ENCODE results near the gene MYEF2. TPM values are rescaled to one million over a fixed set of nuclear protein-coding genes. Genes with fewer than 3 reads are reported as not detected.

MYEF2 gene
- total and polyA plus RNA-seq, 2 donors (not counting 3 experiments of a cell fraction or from before 2014, with no cell fraction given) = 11.6 to 54.8 TPM

DNA sequence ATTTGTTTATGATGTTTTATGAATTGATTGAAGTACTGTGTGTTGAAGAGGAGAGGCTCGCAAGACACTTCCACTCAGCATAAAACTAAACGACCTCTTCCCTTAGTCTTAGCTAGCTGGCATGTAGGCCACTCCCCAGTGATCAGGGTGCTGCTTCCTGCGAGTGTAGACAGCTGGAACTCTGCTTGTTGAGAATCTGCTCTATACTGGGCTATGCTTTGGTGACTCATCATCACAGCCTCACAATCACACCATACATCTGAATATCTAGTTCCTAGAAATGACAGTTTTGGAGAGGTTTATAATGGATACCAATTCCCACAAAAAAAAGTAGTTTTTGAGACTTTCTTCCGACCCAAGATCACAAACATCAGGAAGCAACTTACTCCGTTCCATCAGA, 58.8 kb downstream of the MYEF2 start:
- intact Hi-C loops (cut with micrococcal nuclease) = no loop called here
- Histone ChIP-seq H3K9me3 (replicated peaks; ENCODE audit: control insufficient read depth, insufficient read depth, low read length) (no peaks in the 10 kb centered on the region), H4K20me1 (replicated peaks; ENCODE audit: control insufficient read depth, extremely low read depth, insufficient read depth, low read length) (no peaks in the 10 kb centered on the region), H3K4me1 (ENCODE audit: control insufficient read depth, extremely low read depth, insufficient read depth, low read length) (no peaks in the 10 kb centered on the region), H3K27ac (ENCODE audit: insufficient read depth, low read depth, low read length) (no peak overlapping the region), H3K79me2 (ENCODE audit: control insufficient read depth, insufficient read depth, low read length) (no peaks in the 10 kb centered on the region), H3K4me2 (ENCODE audit: insufficient read depth, low read length) (no peak overlapping the region), H3K36me3 (ENCODE audit: control insufficient read depth in 2 of 2, extremely low read depth in 1 of 2, insufficient read depth in 2 of 2, low read length in 2 of 2) (no peaks in the 10 kb centered on the region), H3K4me3 (replicated peaks in 1 of 3; ENCODE audit: insufficient read depth in 1 of 3, low read depth in 1 of 3, low read length in 3 of 3) (no peak overlapping the region), H3K9me1 (replicated peaks; ENCODE audit: control insufficient read depth, extremely low read depth, insufficient read depth, low read length) (no peaks in the 10 kb centered on the region), H3K27me3 (ENCODE audit: control insufficient read depth in 2 of 2, insufficient read depth in 2 of 2, low read length in 2 of 2) (no peaks in the 10 kb centered on the region), H3K9ac (replicated peaks; ENCODE audit: extremely low read depth, insufficient read depth, low read length) (no peak overlapping the region), H2AFZ (ENCODE audit: low read depth, low read length) (no peak overlapping the region)
- DNase-seq (ENCODE audit: low read depth, low spot score) = no peak
- no TSS peak for BruUV-seq (replicated peaks)
- ChIA-PET CTCF (no interaction called here), POLR2A (interaction anchor here (0.6 kb wide), 1 partner anchor 327 kb away, joined by 3 read pairs; no protein-coding TSS in a partner anchor)
- TF ChIP-seq POLR2AphosphoS5 (IDR thresholded peaks at IDR 0.05; ENCODE audit: insufficient read depth, low read depth, low read length) (no peak), MYC (IDR thresholded peaks at IDR 0.05; ENCODE audit: low read depth, low read length) (no peak), FOS (IDR thresholded peaks at IDR 0.05; ENCODE audit: borderline replicate concordance, insufficient read depth, low read length) (peak; percentile 48), EZH2 (IDR thresholded peaks at IDR 0.05; ENCODE audit: borderline replicate concordance, low read depth, low read length, severe bottlenecking) (no peak)
- TF ChIP-seq, protein P1, sequence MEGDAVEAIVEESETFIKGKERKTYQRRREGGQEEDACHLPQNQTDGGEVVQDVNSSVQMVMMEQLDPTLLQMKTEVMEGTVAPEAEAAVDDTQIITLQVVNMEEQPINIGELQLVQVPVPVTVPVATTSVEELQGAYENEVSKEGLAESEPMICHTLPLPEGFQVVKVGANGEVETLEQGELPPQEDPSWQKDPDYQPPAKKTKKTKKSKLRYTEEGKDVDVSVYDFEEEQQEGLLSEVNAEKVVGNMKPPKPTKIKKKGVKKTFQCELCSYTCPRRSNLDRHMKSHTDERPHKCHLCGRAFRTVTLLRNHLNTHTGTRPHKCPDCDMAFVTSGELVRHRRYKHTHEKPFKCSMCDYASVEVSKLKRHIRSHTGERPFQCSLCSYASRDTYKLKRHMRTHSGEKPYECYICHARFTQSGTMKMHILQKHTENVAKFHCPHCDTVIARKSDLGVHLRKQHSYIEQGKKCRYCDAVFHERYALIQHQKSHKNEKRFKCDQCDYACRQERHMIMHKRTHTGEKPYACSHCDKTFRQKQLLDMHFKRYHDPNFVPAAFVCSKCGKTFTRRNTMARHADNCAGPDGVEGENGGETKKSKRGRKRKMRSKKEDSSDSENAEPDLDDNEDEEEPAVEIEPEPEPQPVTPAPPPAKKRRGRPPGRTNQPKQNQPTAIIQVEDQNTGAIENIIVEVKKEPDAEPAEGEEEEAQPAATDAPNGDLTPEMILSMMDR (IDR thresholded peaks at IDR 0.05; ENCODE audit: extremely low read depth in 1 of 2, insufficient read depth in 1 of 2, low read depth in 1 of 2, low read length in 2 of 2) = no peak
- dilution Hi-C loops (cut with MboI; ENCODE audit: extremely low pct_ligation_motif_present, low sequenced_read_pairs) = no loop called here
- peak; percentile 18 for FAIRE-seq

DNA sequence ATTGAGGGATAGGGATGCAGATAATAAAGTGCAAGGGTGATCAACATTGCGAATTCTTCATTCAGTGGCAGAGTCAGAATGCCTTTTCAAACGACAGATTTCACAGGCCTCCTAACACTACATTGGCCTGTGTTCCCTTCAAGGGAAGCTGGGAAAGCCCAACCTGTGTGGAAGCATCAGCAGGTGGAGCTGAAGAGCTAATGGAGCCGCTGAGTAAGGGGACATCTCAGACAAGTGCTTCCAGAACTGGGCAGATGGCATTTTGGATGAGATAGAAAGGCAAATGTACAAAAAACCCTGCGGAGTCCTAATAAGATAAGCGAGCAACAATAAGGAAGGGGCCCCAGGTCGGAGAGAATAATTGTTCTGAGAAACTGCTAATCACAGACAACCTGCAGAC, 65.9 kb downstream of the MYEF2 start:
- intact Hi-C loops (cut with micrococcal nuclease) (loop anchor here (1.0 kb wide), 2 partner anchors 138 to 173 kb away; no protein-coding TSS in a partner anchor), dilution Hi-C loops (cut with MboI; ENCODE audit: extremely low pct_ligation_motif_present, low sequenced_read_pairs) (no loop called here)
- Histone ChIP-seq H3K79me2 (ENCODE audit: control insufficient read depth, insufficient read depth, low read length) (no peaks in the 10 kb centered on the region), H3K9me1 (replicated peaks; ENCODE audit: control insufficient read depth, extremely low read depth, insufficient read depth, low read length) (no peaks in the 10 kb centered on the region), H3K36me3 (ENCODE audit: control insufficient read depth in 2 of 2, extremely low read depth in 1 of 2, insufficient read depth in 2 of 2, low read length in 2 of 2) (no peaks in the 10 kb centered on the region), H3K9ac (replicated peaks; ENCODE audit: extremely low read depth, insufficient read depth, low read length) (no peak overlapping the region), H3K27ac (ENCODE audit: insufficient read depth, low read depth, low read length) (no peak overlapping the region), H3K9me3 (replicated peaks; ENCODE audit: control insufficient read depth, insufficient read depth, low read length) (no peaks in the 10 kb centered on the region), H4K20me1 (replicated peaks; ENCODE audit: control insufficient read depth, extremely low read depth, insufficient read depth, low read length) (no peaks in the 10 kb centered on the region), H3K27me3 (ENCODE audit: control insufficient read depth in 2 of 2, insufficient read depth in 2 of 2, low read length in 2 of 2) (peaks cover 2 to 3% of the 10 kb centered on the region in 2 experiments), H3K4me3 (replicated peaks in 1 of 3; ENCODE audit: insufficient read depth in 1 of 3, low read depth in 1 of 3, low read length in 3 of 3) (no peak overlapping the region), H2AFZ (ENCODE audit: low read depth, low read length) (no peak overlapping the region), H3K4me2 (ENCODE audit: insufficient read depth, low read length) (no peak overlapping the region), H3K4me1 (ENCODE audit: control insufficient read depth, extremely low read depth, insufficient read depth, low read length) (no peaks in the 10 kb centered on the region)
- DNase-seq (ENCODE audit: low read depth, low spot score) (peak; percentile 49), FAIRE-seq (peak; percentile 77)
- TF ChIP-seq POLR2A (IDR thresholded peaks at IDR 0.05; ENCODE audit: low read depth, low read length) (no peak), POLR2AphosphoS5 (IDR thresholded peaks at IDR 0.05; ENCODE audit: insufficient read depth, low read depth, low read length) (no peak)
- TF ChIP-seq, protein P1 (IDR thresholded peaks at IDR 0.05; ENCODE audit: extremely low read depth in 1 of 2, insufficient read depth in 1 of 2, low read depth in 1 of 2, low read length in 2 of 2) = peak; percentile 27 to 60
- BruUV-seq (replicated peaks) = no TSS peak
- CTCF ChIA-PET = interaction anchor here (0.7 to 4.4 kb wide), 24 partner anchors 9 to 916 kb away, joined by 3 to 45 read pairs (median 4); partner anchors contain the start of genes MYEF2 and SLC24A5
- POLR2A ChIA-PET = no interaction called here
